GM19043 (cell line): ENCODE measurements around the gene DUSP7.

ENCODE experiments used
- ATAC-seq: cut with Tn5 transposase; IDR thresholded peaks from one replicate; pipeline ENCODE4 v1.9.1; 2021; ENCODE audit warnings: low read depth; ENCODE audit not compliant: unreplicated experiment

The DUSP7 gene

GRCh38 chr3:52031896-52032295, 24.5 kb downstream of the DUSP7 start:
- no peak for ATAC-seq

GRCh38 chr3:52030714-52031310, 25.6 kb downstream of the DUSP7 start:
- ATAC-seq, result no peak

GRCh38 chr3:52029535-52029934, 26.8 kb downstream of the DUSP7 start:
- no peak for ATAC-seq

- ATAC-seq, result no peak
These were observed 27.3 kb downstream of the DUSP7 start for GRCh38 chr3:52029053-52029452.

- ATAC-seq, result no peak
These were observed 27.8 kb downstream of the DUSP7 start for GRCh38 chr3:52028572-52028971.

- ATAC-seq, result no peak
These were observed 30.3 kb downstream of the DUSP7 start for GRCh38 chr3:52026041-52026440.

- no peak for ATAC-seq
These were observed 30.9 kb downstream of the DUSP7 start for GRCh38 chr3:52025453-52025852.

GRCh38 chr3:52024765-52025452, 31.5 kb downstream of the DUSP7 start:
- ATAC-seq, result no peak

- ATAC-seq, result peak; percentile 83
These were observed 32.3 kb downstream of the DUSP7 start for GRCh38 chr3:52023860-52024764.

GRCh38 chr3:52023101-52023770, 33.1 kb downstream of the DUSP7 start:
- no peak for ATAC-seq

GRCh38 chr3:52022323-52023100, 33.9 kb downstream of the DUSP7 start:
- no peak for ATAC-seq

GRCh38 chr3:52021489-52022268, 34.7 kb downstream of the DUSP7 start:
- no peak for ATAC-seq

GRCh38 chr3:52020796-52021195, 35.6 kb downstream of the DUSP7 start:
- no peak for ATAC-seq

GRCh38 chr3:52019352-52020080, 36.9 kb downstream of the DUSP7 start:
- ATAC-seq, result no peak

GRCh38 chr3:52018319-52019000, 37.9 kb downstream of the DUSP7 start:
- no peak for ATAC-seq

- ATAC-seq, result no peak
These were observed 38.8 kb downstream of the DUSP7 start for GRCh38 chr3:52017586-52017985.

- ATAC-seq, result no peak
These were observed 40.7 kb downstream of the DUSP7 start for GRCh38 chr3:52015438-52016228.
